Breast epithelium (tissue), 3 donors: Measurements from ENCODE around the gene YLPM1.

Experiments
- POLR2AphosphoS5 ChIP-seq, 3 donors: sonication (generic); formaldehyde crosslinking; IDR thresholded peaks; one replicate each; pipeline ENCODE4 v1.6.1; 2017; ENCODE audit warnings: antibody characterized with exemption in 3 of 3
- TF ChIP-seq, protein P1 (sequence below), 3 donors: fragments of 450-650 bp; IDR thresholded peaks; one replicate each; pipeline ENCODE4 v1.5.1; 2016 to 2017; ENCODE audit warnings: antibody characterized with exemption in 3 of 3, mild to moderate bottlenecking in 3 of 3, moderate library complexity in 3 of 3

DNA sequence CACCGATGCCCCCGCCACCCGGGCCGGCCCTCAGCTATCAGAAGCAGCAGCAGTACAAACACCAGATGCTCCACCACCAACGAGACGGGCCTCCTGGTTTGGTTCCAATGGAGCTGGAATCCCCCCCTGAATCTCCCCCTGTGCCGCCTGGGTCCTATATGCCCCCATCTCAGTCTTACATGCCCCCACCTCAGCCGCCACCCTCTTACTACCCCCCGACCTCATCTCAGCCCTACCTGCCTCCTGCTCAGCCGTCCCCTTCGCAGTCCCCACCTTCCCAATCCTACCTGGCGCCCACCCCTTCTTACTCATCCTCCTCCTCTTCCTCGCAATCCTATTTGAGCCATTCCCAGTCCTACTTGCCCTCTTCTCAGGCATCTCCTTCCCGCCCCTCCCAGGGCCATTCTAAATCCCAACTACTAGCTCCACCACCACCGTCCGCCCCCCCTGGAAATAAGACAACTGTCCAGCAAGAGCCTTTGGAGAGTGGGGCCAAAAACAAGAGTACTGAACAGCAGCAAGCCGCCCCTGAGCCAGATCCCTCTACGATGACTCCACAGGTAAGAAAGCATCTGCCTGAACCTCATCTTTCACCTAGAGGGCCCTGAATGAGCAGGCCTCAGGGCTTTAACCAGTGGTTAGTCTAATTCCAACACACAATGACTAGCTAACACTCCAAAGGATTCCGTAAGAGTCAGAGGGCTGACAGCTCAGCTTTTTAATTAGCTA, 851 bp downstream of the YLPM1 start:
- no peak for TF ChIP-seq POLR2AphosphoS5 (IDR thresholded peaks at IDR 0.05)
- TF ChIP-seq, protein P1, sequence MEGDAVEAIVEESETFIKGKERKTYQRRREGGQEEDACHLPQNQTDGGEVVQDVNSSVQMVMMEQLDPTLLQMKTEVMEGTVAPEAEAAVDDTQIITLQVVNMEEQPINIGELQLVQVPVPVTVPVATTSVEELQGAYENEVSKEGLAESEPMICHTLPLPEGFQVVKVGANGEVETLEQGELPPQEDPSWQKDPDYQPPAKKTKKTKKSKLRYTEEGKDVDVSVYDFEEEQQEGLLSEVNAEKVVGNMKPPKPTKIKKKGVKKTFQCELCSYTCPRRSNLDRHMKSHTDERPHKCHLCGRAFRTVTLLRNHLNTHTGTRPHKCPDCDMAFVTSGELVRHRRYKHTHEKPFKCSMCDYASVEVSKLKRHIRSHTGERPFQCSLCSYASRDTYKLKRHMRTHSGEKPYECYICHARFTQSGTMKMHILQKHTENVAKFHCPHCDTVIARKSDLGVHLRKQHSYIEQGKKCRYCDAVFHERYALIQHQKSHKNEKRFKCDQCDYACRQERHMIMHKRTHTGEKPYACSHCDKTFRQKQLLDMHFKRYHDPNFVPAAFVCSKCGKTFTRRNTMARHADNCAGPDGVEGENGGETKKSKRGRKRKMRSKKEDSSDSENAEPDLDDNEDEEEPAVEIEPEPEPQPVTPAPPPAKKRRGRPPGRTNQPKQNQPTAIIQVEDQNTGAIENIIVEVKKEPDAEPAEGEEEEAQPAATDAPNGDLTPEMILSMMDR (IDR thresholded peaks at IDR 0.05): no peak
